Suprapubic skin (tissue), 4 donors: Measurements from ENCODE around the gene ATP9B.

Experiments
- CTCF ChIP-seq, 2 donors: fragments of 200-600 bp in 1 of 2; fragments of 450-650 bp in 1 of 2; sonication (generic) in 1 of 2; IDR thresholded peaks; one replicate each; pipeline ENCODE4 v1.5.1; 2016 to 2019; ENCODE audit warnings: antibody characterized with exemption in 2 of 2, mild to moderate bottlenecking in 1 of 2, moderate library complexity in 1 of 2
- EP300 ChIP-seq: sonication (generic); formaldehyde crosslinking; IDR thresholded peaks from one replicate; pipeline ENCODE4 v1.6.1; 2017; ENCODE audit warnings: antibody characterized with exemption
- POLR2A ChIP-seq, 2 donors: fragments of 450-650 bp; IDR thresholded peaks; one replicate each; pipeline ENCODE4 v1.6.1; 2017; ENCODE audit warnings: antibody characterized with exemption in 2 of 2, mild to moderate bottlenecking in 2 of 2, moderate library complexity in 2 of 2
- POLR2AphosphoS5 ChIP-seq, 3 donors: sonication (generic); formaldehyde crosslinking; IDR thresholded peaks; one replicate each; pipeline ENCODE4 v1.6.1; 2017; ENCODE audit warnings: antibody characterized with exemption in 3 of 3

GRCh38 chr18:79317703-79318102, 248.5 kb downstream of the ATP9B start:
- TF ChIP-seq CTCF (IDR thresholded peaks at IDR 0.05) (no peak), EP300 (no peak), POLR2A (IDR thresholded peaks at IDR 0.05) (no peak), POLR2AphosphoS5 (IDR thresholded peaks at IDR 0.05) (no peak)
